Inflammatory macrophage treated with lipopolysaccharide for 1 hour (primary cell): Measurements from ENCODE around the gene PTN.
"Not testable (repeated sequence)": the region's sequence is repeated elsewhere in the genome, so short reads cannot be mapped to it uniquely, and the experiment has no call there.

Source experiments
- DNase-seq, 2 donors: peaks; one replicate each; pipeline ENCODE4 v3.0.0-alpha.2; 2020 to 2022

PTN gene

GRCh38 chr7:137316648-137317353 is 26.7 kb downstream of the PTN start:
- DNase-seq = no peak

- no peak for DNase-seq
Measured at GRCh38 chr7:137313201-137313600, 30.3 kb downstream of the PTN start.

DNA sequence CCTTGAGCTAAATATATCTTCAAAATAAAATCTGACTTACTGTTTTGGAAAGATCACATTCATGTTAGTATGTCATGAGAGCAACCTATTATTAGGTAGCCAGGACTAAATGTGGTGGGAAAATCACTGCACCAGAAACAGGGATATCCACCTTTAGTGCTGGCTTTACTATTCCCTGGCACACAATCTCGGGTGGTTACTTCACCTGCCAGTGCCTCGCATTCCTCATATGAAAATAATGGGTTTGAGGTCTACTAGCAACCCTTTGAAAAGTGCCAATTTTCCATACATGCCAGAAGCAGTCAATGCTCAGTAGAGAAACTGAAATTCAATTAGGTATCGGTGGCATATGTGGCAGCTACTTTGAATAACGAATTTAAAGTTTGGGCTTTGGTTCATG is 36.8 kb downstream of the PTN start:
- DNase-seq = no peak

- DNase-seq = no peak
Measured at GRCh38 chr7:137305901-137306621, 37.5 kb downstream of the PTN start.

DNA sequence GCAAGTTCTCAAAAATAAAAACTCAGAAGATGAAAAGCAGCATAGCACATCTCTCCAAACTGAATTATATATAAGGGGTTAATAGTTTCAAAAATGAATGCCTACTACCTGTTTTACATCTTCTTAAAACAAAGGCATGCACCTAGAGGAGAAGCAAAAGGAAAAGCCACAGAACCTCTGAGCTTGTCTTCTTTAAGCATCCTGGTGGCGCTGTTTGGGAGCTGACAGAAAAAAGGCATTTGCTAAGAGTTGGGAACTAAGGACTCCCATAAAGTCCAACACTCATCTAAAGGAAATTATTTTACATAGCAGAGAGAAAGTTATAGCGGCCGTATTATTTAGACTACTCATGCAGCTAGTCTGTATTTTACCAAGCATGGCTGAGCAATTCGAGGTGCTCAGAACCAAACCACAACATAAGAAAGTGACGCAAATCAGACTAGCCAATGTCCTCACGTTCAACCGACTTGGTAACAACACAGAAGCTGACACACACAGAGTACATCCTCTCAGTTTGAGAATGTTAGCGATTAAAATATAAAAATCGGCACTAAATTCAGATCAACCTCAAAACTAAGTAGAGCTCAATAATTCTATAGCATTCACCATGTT is 38.8 kb downstream of the PTN start:
- no peak for DNase-seq

DNA sequence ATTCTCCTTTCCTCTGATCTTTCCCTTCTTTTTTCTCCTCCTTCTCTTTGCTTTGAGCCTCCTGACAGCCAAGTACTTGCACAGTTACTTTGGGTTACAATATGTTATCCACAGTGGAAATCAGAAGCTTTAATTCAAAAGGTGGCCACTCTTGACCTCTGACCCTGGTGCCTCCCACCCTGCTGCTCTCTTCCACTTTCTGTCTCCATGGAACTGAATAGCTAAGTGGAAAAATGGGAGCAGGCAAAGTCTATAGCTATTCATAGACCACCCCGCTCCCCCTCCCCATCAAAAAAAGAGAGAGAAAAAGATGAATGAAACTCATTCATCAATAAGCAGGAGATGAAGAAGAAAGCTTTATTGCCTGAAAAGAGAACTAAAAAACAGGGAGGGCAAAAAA is 39.4 kb downstream of the PTN start:
- no peak for DNase-seq

DNA sequence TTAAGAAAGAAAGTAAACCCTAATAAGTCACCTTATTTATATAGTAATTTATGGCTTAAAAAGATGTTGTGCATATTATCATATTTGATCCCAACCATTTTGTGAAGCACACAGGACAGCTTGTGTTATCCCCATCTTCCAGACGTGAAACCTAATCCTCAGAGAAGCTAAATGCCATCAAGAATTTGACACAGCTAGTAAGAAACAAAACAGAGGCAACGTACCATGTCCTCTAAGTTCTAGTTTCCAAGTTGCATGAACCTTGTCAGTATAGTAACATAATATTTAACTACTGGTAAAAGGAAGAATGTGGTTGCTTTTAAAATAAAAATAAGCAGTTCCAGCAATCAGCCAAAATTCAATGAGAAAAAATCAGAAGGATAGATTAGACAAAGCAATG is 41.5 kb downstream of the PTN start:
- DNase-seq = no peak

GRCh38 chr7:137298464-137298794 is 45.1 kb downstream of the PTN start:
- DNase-seq = no peak

GRCh38 chr7:137297551-137298463 is 45.7 kb downstream of the PTN start:
- no peak for DNase-seq

- no peak for DNase-seq
Measured at GRCh38 chr7:137296576-137296975, 47.0 kb downstream of the PTN start.

DNA sequence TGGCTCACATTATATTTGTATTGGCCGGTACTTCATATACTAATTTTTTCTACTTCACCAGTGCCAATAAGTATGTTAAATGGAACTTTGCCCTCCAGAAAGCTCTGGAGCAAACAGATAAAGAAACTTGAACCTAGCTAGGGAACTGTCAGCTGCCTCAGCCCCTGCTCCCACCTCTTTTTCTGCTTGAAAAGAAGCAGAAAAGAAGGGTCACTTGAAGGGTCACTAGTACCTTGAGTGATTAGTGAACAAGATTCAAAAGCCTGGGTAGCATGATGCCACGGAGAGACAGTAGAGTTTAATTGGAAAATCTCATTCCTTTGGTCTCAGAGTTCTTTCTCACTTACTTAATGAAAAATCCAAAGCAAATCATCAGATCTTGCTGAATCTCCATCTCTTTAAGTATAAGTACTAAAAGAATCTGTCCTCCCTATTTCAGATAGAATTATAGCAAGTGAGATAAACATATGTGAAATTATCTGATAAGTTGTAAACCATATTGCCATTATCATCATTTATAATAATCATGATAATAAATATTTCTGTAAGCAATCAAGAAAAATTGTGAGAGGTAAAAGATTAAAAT is 47.7 kb downstream of the PTN start:
- no peak for DNase-seq

- DNase-seq = no peak
Measured at GRCh38 chr7:137289101-137289500, 54.4 kb downstream of the PTN start.

GRCh38 chr7:137287651-137288258 is 55.8 kb downstream of the PTN start:
- no peak for DNase-seq

DNA sequence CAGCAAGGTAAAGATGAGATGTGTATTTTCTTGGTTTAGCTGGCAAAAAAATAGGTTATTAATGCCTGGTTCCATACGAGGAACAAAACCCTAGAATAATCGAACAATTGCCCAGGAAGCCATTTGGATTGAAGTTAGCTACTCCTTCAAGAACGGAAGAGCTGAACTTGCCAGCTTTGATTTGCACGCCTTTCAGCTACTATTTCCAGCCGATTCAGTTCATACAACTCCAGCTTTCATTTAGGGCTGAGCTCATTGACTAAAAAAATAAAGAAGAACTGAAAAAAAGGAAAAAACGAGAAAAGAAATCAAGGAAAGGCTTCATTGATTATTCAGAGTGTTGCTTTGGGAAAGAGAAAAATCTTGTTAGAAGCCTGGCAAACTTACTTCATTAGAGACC is 60.4 kb downstream of the PTN start:
- DNase-seq = no peak

DNA sequence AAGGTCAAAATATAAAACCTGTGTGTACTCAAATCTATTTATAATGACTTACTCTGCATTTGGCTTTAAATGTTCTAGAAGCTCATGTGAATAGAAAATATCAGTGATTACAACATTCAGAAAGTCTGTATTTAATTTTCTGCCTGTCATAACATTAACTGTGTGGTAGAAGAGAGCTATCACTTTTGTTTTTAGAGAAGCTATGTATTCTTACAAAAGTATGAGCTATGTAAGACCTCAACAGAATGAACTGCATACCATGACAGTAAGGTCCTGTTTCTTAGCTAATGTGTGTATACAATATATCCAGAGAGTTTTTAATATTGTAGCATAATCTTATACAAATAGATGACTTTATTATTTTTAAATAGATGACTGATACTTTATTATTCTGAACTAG is 61.5 kb downstream of the PTN start:
- no peak for DNase-seq

GRCh38 chr7:137276189-137276588 is 67.3 kb downstream of the PTN start:
- DNase-seq = no peak

- DNase-seq = no peak
Measured at GRCh38 chr7:137272249-137272648, 71.3 kb downstream of the PTN start.

- no peak for DNase-seq
Measured at GRCh38 chr7:137269240-137269639, 74.3 kb downstream of the PTN start.

DNA sequence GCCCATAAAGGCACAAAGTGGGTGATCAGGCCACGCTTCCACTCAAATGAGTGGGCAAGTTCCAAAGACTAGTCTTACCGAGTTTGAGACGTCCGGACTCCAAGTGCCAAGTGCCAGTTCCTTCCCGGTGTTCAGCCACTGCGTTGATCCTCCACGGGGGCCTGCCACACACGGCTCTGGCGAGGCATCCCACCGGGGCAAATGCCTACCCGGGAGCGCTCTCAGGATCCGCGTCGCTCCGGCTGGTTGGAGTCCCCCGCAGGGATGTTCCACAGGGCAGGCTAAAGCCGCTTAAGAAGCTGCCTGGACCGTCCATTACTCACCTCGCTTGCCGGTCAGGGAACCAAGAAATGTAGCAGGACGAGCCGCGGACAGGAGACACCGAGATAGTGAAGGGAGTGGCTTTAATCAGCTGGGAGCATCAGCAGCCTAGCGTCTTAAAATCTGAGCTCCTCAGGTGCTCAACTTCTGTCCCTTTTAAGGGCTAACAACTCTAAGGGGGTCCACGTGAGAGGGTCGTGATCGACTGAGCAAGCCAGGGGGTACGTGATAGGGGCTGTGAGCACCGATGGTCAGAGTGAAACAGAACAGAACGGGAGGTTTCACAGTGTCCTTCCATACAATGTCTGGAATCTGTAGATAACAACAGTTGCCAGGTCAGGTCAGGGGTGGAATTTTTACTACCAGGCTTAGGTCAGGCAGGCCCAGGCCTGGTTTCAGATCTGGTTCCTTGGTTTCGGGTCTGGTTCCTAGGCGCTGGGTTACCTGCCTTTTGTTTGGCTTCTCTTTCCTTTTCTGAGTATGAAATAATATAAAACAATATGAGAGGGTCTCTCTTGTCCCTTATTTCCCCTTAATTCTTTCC is 75.3 kb downstream of the PTN start:
- DNase-seq = not testable (repeated sequence)

- DNase-seq = no peak
Measured at GRCh38 chr7:137266764-137267163, 76.8 kb downstream of the PTN start.

- not testable (repeated sequence) for DNase-seq
Measured at GRCh38 chr7:137265480-137265879, 78.1 kb downstream of the PTN start.
